Epithelial cell of proximal tubule (primary cell): Measurements from ENCODE around the gene TBCD. TPM values are rescaled to one million over a fixed set of nuclear protein-coding genes. Genes with fewer than 3 reads are reported as not detected.

Source experiments
- DNase-seq: peaks from one replicate; pipeline ENCODE4 v3.0.0-alpha.2; 2011; ENCODE audit warnings: low read depth
- H3K4me3 ChIP-seq: 2 replicates; pipeline ENCODE4 v1.5.1; 2011; ENCODE audit warnings: low read depth, mild to moderate bottlenecking, low read length
- total RNA-seq: library from RNA; depleted of rRNA; stranded (reverse); fragments of >200 nt; gene quantifications from 2 replicates; pipeline ENCODE4 v1.2.3, GENCODE V29; 2015
- TF ChIP-seq, protein P1 (sequence below): conservative IDR thresholded peaks from 2 replicates; pipeline ENCODE4 v1.5.1; 2012; ENCODE audit warnings: low read depth, mild to moderate bottlenecking, low read length

Gene TBCD
- total RNA-seq, 1 donor from 2014 or later = 46.6 TPM

DNA sequence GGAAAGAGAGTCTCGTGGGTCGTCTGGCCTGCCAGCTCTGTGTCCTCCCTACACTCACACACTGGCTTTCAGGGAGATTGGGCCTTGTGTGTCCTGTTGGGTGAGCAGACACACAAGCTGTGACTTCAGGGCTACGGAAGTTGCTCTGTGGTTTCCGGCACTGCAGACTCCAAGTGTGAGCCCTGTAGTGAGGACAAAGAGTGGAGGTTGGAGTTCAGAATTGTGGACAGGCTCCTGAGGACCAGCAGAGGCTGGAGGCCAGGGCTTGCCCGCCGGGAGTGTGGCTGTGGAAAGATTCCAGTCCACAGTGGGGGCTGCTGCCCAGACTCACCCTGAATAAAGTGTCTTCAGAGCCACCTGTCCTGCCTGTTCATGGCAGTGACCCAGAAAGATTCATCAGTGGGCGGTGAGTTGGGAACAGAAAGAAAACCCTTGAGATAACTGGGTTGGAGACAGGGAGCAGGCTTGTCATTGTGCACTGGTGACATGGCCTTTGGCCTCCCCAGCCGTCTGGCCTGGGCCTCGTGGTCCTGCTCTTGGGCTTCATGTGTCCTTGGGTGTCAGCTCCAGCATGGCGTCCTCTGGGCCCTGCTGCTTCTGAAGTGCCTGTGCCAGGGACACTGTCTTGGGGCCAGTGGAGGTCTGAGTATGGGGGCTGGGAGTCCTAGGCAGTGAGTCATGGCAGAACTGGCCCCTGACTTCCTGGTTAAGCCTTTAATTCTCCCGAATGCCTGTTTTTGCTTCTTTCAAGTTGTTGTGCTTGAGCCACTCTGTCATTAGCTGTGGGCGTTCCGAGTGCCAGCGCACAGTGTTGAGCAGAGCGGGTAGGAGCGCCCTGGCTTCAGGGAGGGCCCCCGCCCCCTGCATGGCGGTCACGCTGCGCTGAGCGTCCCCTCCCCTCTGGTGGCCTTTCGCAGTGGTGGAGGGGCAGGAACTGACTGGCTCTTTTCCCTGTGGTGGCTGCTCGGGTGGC, 107.9 kb downstream of the TBCD start:
- DNase-seq = peak; percentile 41
- TF ChIP-seq, protein P1, sequence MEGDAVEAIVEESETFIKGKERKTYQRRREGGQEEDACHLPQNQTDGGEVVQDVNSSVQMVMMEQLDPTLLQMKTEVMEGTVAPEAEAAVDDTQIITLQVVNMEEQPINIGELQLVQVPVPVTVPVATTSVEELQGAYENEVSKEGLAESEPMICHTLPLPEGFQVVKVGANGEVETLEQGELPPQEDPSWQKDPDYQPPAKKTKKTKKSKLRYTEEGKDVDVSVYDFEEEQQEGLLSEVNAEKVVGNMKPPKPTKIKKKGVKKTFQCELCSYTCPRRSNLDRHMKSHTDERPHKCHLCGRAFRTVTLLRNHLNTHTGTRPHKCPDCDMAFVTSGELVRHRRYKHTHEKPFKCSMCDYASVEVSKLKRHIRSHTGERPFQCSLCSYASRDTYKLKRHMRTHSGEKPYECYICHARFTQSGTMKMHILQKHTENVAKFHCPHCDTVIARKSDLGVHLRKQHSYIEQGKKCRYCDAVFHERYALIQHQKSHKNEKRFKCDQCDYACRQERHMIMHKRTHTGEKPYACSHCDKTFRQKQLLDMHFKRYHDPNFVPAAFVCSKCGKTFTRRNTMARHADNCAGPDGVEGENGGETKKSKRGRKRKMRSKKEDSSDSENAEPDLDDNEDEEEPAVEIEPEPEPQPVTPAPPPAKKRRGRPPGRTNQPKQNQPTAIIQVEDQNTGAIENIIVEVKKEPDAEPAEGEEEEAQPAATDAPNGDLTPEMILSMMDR = no peak
- H3K4me3 ChIP-seq = peak overlapping the region; percentile 26

DNA sequence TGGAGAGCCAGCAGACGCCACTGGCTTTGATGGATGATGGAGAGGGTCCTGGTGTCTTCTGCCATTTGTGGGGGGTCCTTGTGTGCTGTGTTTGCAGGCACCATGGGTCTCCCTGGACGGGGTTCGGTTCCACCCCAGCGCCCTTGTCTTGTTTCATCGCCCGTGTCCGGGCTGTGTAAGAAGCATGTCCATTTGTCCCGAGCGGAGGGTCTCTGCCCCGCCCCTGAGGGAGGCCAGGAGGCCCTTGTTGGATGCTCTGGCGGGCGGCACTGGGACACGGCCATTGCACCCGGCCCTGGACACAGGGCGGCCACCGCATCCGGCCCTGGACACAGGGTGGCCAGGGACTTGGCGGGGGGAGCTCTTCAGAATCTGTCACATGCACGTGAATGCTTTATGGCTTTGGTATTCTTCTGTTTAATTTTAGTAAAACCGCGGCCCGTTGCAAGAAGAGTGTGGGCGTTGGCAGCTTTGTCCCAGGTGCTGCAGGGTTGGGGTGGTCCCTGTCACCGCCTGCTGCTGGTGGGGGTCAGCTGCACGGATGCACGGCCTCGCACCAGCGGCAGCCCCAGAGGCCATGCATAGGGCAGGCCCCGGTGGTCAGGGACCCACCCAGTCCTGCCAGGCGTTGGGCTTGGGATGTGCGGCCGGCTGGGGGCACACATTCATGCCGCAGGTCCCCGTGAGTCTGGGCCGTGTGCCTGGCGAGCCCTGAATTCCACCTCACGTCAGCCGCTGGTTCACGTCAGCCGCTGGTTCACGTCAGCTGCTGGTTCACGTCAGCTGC, 108.9 kb downstream of the TBCD start:
- peak overlapping the region; percentile 26 for H3K4me3 ChIP-seq
- TF ChIP-seq, protein P1 = no peak
- no peak for DNase-seq

DNA sequence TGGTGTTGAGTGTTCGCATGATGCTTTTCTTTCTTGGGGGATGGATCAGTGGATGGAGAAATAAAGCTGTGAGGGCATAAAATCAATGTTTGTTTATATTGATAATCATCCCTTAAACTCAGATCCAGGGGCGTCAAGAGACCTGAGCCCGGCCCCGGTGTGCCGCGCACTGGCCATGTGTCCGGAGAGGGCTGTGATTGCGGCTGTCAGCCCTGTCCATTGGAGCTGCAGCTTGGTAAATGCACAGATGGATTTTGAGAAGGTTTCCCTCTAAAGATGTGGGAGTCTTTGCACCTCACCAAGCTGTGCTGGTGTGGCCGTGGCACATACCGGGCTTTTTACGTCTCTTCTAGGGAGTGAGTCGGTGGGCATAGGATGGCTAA, 109.5 kb downstream of the TBCD start:
- DNase-seq = no peak
- no peak overlapping the region for H3K4me3 ChIP-seq
- TF ChIP-seq, protein P1 = no peak

DNA sequence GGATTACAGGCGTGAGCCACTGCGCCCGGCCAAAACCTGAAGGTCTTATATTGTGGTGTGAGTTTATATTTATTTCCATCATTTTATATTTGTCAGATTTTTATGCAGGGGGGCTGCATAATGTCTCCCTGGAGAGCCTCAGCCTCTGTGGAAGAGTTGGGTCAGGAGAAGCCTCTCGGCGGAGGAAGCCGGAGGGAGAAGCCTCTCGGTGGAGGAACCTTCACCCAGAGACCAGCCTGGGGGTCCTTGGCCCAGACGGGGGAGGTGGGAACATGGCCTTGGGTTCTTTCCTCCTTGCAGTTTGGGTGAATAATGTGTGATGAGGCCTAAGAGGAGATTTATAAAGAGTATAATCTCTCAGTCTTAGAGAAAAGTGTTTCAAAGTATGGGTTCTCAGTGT, 110.3 kb downstream of the TBCD start:
- no peak overlapping the region for H3K4me3 ChIP-seq
- no peak for DNase-seq

DNA sequence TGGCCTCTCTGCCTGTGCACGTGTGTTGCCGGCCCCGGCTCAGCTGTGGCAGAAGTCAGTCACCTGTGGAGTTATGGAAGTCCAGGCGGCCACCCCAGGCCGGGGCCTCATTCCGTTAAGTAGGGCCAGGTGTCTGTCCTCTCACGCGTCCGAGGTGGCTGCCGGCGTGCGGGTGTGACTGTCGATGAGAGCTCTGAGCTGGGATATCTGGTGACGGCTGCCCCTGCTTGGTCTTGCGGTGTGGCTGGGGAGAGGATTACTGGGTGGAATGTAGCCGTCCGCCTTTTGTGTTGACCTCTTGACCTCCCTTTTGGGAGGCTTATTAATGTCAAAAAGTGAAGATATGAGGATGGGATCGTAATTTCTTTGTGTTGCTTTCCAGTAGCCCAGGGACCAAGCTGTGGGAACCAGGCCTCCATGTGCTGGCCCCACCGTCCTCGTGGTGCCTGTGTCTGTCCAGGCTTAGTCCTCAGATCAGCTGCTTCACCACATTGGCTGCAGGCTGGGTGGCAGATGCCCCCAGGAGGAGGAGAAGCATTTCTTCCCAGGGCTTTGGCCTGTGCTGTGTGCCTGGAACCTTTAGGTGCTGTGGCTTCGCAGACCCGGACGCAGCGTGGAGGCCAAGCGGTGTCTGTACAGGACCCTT, 111.0 kb downstream of the TBCD start:
- DNase-seq = no peak
- TF ChIP-seq, protein P1 = no peak
- no peak overlapping the region for H3K4me3 ChIP-seq

More for the DNA sequence above, 110.3 kb downstream of the TBCD start:
- TF ChIP-seq, protein P1 = no peak

DNA sequence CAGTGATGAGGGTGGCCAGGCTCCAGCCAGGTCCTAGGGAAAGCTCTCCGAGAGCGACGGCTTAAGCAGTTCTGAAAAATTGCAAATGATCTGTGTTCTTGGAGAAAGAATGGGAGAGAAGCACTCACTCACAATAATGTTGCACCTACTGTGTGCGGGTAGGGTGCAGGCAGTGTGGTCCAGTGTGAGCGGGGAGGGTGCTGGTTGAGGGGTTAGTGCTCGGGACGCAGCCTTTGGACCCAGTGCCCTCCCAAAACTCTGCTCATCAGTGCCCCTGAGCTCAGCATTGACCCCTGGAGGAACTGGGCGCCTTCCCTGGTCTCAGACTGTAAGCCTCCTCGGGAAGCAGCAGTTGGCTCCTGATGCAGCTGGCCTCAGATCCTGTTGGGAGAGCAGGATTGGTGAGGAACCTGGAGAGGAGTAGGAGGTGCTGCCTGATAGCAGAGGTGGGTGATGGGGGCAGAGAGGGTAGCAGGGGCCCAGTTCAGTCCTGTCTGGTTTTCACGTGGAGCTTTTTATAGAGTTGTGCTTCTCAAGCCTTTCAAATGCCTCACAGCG, 111.6 kb downstream of the TBCD start:
- no peak overlapping the region for H3K4me3 ChIP-seq
- no peak for DNase-seq
- TF ChIP-seq, protein P1 = no peak
